ENCODE measurements around the gene ODR4.

Gene ODR4

GRCh38 chr1:186375152-186375928 lies at the start of gene ODR4, which contains the start of gene TPR:
Gene ODR4 (plus strand): TSS chr1:186375838. CDS start chr1:186379786, 3,948 bp downstream.
Gene TPR (minus strand): TSS chr1:186375253. CDS start chr1:186375028, 225 bp downstream.
- Histone ChIP-seq H2AFZ (ENCODE audit: low read length) (peak within 1 kb of the TSS; percentile 85), H3K27ac (ENCODE audit: low read depth, low read length, poor library complexity, severe bottlenecking) (peak within 1 kb of the TSS; percentile 77), H3K79me2 (ENCODE audit: insufficient read depth, low read length) (peaks cover 44% of the 10 kb centered on the region), H3K9ac (ENCODE audit: low read length) (peak within 1 kb of the TSS; percentile 82), H3F3A (ENCODE audit: insufficient read depth, low read length) (no peaks in the 10 kb centered on the region), H3K4me2 (ENCODE audit: low read length) (peak within 1 kb of the TSS; percentile 82), H3K9me2 (ENCODE audit: low read depth, low read length) (no peaks in the 10 kb centered on the region), H3K9me3 (ENCODE audit: low read length) (no peaks in the 10 kb centered on the region), H4K20me1 (ENCODE audit: insufficient read depth, low read length) (no peaks in the 10 kb centered on the region), H3K4me3 (ENCODE audit: low read depth, low read length, poor library complexity, severe bottlenecking) (peak within 1 kb of the TSS; percentile 89), H3K27me3 (ENCODE audit: insufficient read depth, low read length) (no peaks in the 10 kb centered on the region), H3K36me3 (ENCODE audit: insufficient read depth, low read length) (peaks cover 35% of the 10 kb centered on the region), H3K4me1 (ENCODE audit: insufficient read depth, low read length, severe bottlenecking) (peaks cover 27% of the 10 kb centered on the region)
- TF ChIP-seq EZH2 (IDR thresholded peaks at IDR 0.05; ENCODE audit: borderline replicate concordance, low read length) (no peak), CTCF (IDR thresholded peaks at IDR 0.05; ENCODE audit: low read length) (peak; percentile 100)

- peaks cover 76% of the 10 kb centered on the region for H3K36me3 ChIP-seq (ENCODE audit: insufficient read depth, low read length)
- H3K79me2 ChIP-seq (ENCODE audit: insufficient read depth, low read length), result no peaks in the 10 kb centered on the region
- H3K4me2 ChIP-seq (ENCODE audit: low read length), result no peak overlapping the region
- no peaks in the 10 kb centered on the region for H3K9me2 ChIP-seq (ENCODE audit: low read depth, low read length)
- H3K9me3 ChIP-seq (ENCODE audit: low read length), result no peaks in the 10 kb centered on the region
- H3K4me3 ChIP-seq (ENCODE audit: low read depth, low read length, poor library complexity, severe bottlenecking), result no peak overlapping the region
- TF ChIP-seq CTCF (IDR thresholded peaks at IDR 0.05; ENCODE audit: low read length), result no peak
- no peak for TF ChIP-seq EZH2 (IDR thresholded peaks at IDR 0.05; ENCODE audit: borderline replicate concordance, low read length)
- no peaks in the 10 kb centered on the region for H3K4me1 ChIP-seq (ENCODE audit: insufficient read depth, low read length, severe bottlenecking)
- no peak overlapping the region for H3K27ac ChIP-seq (ENCODE audit: low read depth, low read length, poor library complexity, severe bottlenecking)
- H3K27me3 ChIP-seq (ENCODE audit: insufficient read depth, low read length), result no peaks in the 10 kb centered on the region
- no peaks in the 10 kb centered on the region for H4K20me1 ChIP-seq (ENCODE audit: insufficient read depth, low read length)
- no peak overlapping the region for H2AFZ ChIP-seq (ENCODE audit: low read length)
- H3F3A ChIP-seq (ENCODE audit: insufficient read depth, low read length), result no peaks in the 10 kb centered on the region
- no peak overlapping the region for H3K9ac ChIP-seq (ENCODE audit: low read length)
These were observed 49.6 kb upstream of the ODR4 start for GRCh38 chr1:186326009-186326408.

GRCh38 chr1:186327331-186327730 lies 48.3 kb upstream of the ODR4 start:
- Histone ChIP-seq H2AFZ (ENCODE audit: low read length) (no peak overlapping the region), H3K4me1 (ENCODE audit: insufficient read depth, low read length, severe bottlenecking) (no peaks in the 10 kb centered on the region), H3K9ac (ENCODE audit: low read length) (no peak overlapping the region), H3K27me3 (ENCODE audit: insufficient read depth, low read length) (no peaks in the 10 kb centered on the region), H3K79me2 (ENCODE audit: insufficient read depth, low read length) (no peaks in the 10 kb centered on the region), H3F3A (ENCODE audit: insufficient read depth, low read length) (no peaks in the 10 kb centered on the region), H3K9me3 (ENCODE audit: low read length) (no peaks in the 10 kb centered on the region), H3K27ac (ENCODE audit: low read depth, low read length, poor library complexity, severe bottlenecking) (no peak overlapping the region), H3K36me3 (ENCODE audit: insufficient read depth, low read length) (peaks cover 76% of the 10 kb centered on the region), H3K4me2 (ENCODE audit: low read length) (no peak overlapping the region), H3K9me2 (ENCODE audit: low read depth, low read length) (no peaks in the 10 kb centered on the region), H4K20me1 (ENCODE audit: insufficient read depth, low read length) (no peaks in the 10 kb centered on the region), H3K4me3 (ENCODE audit: low read depth, low read length, poor library complexity, severe bottlenecking) (no peak overlapping the region)
- TF ChIP-seq EZH2 (IDR thresholded peaks at IDR 0.05; ENCODE audit: borderline replicate concordance, low read length) (no peak), CTCF (IDR thresholded peaks at IDR 0.05; ENCODE audit: low read length) (no peak)

Data from OCI-LY1 (cell line).